NOMO-1 treated with DMSO at 0.1 percent for 48 hours (cell line): ENCODE data around the gene OR9Q1.
"Not testable (repeated sequence)": the region's sequence is repeated elsewhere in the genome, so short reads cannot be mapped to it uniquely, and the experiment has no call there.

ENCODE experiments used
- DNase-seq: peaks from one replicate; lab custom pipeline; 2025; ENCODE audit not compliant: unreplicated experiment; lab: John Stamatoyannopoulos, UW

Gene OR9Q1

GRCh38 chr11:58023435-58023931 lies at the start of gene OR9Q1:
Gene OR9Q1, plus strand, starts transcription at chr11:58023881. Its CDS starts 155,564 bp downstream, at chr11:58179445.
- DNase-seq, result no peak

- DNase-seq, result no peak
Observed at GRCh38 chr11:57974132-57974531, 49.5 kb upstream of the OR9Q1 start.

DNA sequence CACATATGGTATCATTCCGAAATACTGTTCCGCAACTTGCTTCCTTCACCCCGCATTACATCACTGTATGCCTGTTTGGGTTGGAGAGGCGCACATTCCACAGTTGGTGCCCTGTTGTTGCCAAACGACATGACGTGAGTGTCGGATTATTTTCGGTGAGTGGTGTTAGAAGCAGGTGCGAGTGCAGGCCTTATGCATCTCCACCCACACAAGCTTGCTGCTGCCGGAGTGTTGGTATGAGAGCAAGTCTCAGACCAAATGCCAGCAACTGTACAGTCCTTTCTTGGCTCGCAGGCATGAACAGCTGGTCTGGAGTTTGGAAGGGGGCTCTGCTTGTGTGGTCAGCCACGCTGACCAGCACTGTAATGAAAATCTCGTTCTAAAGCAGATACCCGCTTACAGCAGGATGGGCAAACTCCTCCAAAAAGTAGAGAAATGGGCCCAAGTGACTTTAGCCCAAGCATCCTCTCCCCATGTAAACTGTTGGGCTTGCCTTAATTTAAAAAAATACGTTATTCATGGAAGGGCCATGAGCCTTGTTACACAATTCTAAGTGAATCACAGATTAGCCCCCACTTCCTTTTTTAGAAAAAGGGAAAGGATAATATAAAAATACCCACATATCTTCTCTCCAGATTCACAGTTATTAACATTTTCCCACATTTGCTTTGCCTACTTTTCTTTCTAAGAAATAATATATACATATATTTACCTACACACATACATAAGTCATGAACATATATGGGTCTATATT lies 48.7 kb upstream of the OR9Q1 start:
- DNase-seq, result peak; percentile 59

GRCh38 chr11:57977709-57978108 lies 46.0 kb upstream of the OR9Q1 start:
- no peak for DNase-seq

- no peak for DNase-seq
Observed at GRCh38 chr11:57978686-57979531, 44.8 kb upstream of the OR9Q1 start.

DNA sequence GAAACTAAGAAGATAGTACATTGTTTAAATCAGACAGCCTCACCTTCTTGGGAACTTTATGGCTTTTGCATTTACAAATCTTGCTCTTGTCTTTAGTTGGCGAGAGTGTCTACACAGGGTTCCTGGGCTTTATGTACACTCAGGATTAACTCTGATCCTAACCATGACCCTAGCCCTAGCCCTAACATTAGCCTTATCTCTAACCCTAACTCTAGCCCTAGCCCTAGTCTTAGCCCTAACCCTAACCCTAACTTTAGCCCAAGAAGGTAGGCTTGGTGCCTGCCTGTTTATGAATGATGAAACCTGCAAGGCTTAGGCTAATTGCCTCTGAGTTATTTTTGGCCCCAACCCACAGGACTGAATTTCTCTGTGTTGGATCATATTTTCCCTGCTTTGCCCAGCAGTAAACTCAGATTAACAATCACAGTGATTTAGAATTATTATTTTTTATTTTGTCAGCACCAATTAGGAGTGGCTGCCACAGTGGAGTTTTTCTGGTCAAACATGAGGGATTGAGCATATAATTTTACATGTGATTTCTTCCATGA lies 44.1 kb upstream of the OR9Q1 start:
- DNase-seq, result no peak

- no peak for DNase-seq
Observed at GRCh38 chr11:57980201-57980600, 43.5 kb upstream of the OR9Q1 start.

GRCh38 chr11:57981536-57981935 lies 42.1 kb upstream of the OR9Q1 start:
- DNase-seq, result no peak

- DNase-seq, result no peak
Observed at GRCh38 chr11:57982776-57983175, 40.9 kb upstream of the OR9Q1 start.

- no peak for DNase-seq
Observed at GRCh38 chr11:57983191-57983590, 40.5 kb upstream of the OR9Q1 start.

GRCh38 chr11:57999523-57999922 lies 24.2 kb upstream of the OR9Q1 start:
- not testable (repeated sequence) for DNase-seq

GRCh38 chr11:58000021-58000420 lies 23.7 kb upstream of the OR9Q1 start:
- DNase-seq, result not testable (repeated sequence)

- DNase-seq, result no peak
Observed at GRCh38 chr11:58000699-58001098, 23.0 kb upstream of the OR9Q1 start.

DNA sequence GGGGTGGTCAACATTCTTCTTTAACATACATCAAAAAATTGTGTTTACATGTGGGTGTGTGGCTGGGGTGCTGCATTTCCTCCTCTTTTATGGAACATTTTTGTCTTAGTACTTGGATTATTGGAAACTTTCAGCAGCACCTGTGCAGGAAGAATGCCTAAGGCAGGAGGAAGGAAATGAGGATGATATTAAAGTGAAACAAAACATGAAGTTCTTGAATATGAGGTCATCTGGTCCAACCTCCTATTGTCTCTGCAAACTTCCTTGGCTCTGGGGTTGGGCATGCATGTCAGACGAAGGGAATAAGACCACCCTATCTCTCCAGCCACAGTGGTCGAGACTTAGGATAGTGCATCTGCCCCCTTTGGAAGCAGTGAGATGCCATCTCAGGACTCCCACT lies 20.6 kb upstream of the OR9Q1 start:
- no peak for DNase-seq

GRCh38 chr11:58003591-58003990 lies 20.1 kb upstream of the OR9Q1 start:
- DNase-seq, result no peak

GRCh38 chr11:58004664-58005063 lies 19.0 kb upstream of the OR9Q1 start:
- no peak for DNase-seq

GRCh38 chr11:58006940-58007339 lies 16.7 kb upstream of the OR9Q1 start:
- DNase-seq, result no peak

- no peak for DNase-seq
Observed at GRCh38 chr11:58011771-58012170, 11.9 kb upstream of the OR9Q1 start.

DNA sequence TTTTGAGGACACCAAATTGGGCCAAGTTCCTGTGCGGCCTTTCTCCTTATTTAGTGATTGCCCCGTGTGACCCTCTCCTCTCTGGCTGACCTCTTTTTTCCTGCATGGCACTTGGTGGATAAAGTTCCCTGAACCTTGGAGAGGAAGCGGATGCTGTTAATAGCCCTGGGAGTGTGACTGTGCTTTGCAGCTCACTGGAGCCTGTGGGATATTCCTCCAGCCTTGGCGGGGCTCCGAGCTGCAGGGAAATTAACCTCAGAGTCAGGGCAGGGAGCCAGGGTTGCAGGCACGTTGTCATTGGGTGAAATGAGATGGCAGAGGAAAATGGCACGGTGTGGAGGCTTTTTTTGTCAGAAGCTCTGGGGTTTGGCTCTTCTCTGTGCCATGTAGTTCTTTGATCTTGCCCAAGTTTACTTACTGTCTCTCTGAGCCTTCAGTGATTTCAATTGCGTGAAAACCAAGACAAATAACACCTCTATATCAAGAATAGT lies 965 bp downstream of the OR9Q1 start:
- no peak for DNase-seq

DNA sequence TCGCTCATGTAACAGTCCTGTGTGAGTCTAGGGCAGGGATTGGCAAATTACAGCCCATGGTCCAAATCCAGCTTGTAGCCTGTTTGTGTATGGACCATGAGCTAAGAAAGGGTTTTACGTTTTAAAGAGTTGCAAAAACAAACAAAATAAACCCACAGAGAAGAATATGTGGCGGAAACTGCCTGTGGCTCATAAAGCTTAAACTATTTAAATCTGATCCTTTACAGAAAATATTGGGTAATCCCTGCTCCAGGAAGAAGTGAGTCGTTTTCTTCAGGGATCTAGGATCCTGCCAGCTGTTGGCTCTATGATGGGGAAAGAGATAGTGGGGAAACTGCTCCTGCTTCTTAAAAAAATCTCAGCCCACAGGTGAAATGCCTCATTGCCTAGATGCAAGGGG lies 3.7 kb downstream of the OR9Q1 start:
- no peak for DNase-seq

- DNase-seq, result peak; percentile 7
Observed at GRCh38 chr11:58028687-58029411, 5.2 kb downstream of the OR9Q1 start.
